IMR-90 (cell line): ENCODE measurements around the gene ERRFI1. TPM values are rescaled to one million over a fixed set of nuclear protein-coding genes. Genes with fewer than 3 reads are reported as not detected.
A peak's percentile ranks its signal among the peaks of the same experiment; 100 is the strongest.

Experiments
- ATAC-seq: fragments of 200-7000 bp; cut with Tn5 transposase; 2 replicates; pipeline ENCODE4 v1.9.1; 2020; ENCODE audit warnings: low read depth, mild to moderate bottlenecking, moderate library complexity
- BruUV-seq: library from RNA; stranded (reverse); fragments of 400-500 nt; replicated peaks from 2 replicates; lab custom pipeline; 2021; lab: Mats Ljungman, UMichigan
- CTCF ChIA-PET: fragments of 300-600 bp; formaldehyde crosslinking; extraction: SDS; loops from one replicate; lab custom pipeline; 2021; ENCODE audit warnings: antibody characterized with exemption; lab: Yijun Ruan, JAX
- POLR2A ChIA-PET: fragments of 300-600 bp; sonication (Branson Sonifier 250); formaldehyde crosslinking; loops from one replicate; lab custom pipeline; 2022; ENCODE audit warnings: antibody characterized with exemption; ENCODE audit not compliant: unreplicated experiment; lab: Charles Lee
- DNase-seq: peaks from one replicate; pipeline ENCODE4 v3.0.0; 2013
- H2AFZ ChIP-seq: replicated peaks from 2 replicates; pipeline ENCODE3; 2013; ENCODE audit warnings: low read length, mild to moderate bottlenecking; ENCODE audit not compliant: poor library complexity
- H2AK5ac ChIP-seq: 2 replicates; pipeline ENCODE4 v1.6.1; 2013; ENCODE audit warnings: low read depth, low read length, inconsistent platforms
- H2AK9ac ChIP-seq: replicated peaks from 2 replicates; pipeline ENCODE3; 2013; ENCODE audit warnings: mild to moderate bottlenecking, low read depth, low read length, moderate library complexity; ENCODE audit not compliant: poor library complexity
- H2BK120ac ChIP-seq: 2 replicates; pipeline ENCODE4 v1.6.1; 2013; ENCODE audit warnings: low read depth, low read length, inconsistent platforms
- H2BK15ac ChIP-seq: 3 replicates; pipeline ENCODE4 v1.6.1; 2013; ENCODE audit warnings: low read depth, low read length, inconsistent platforms
- H2BK20ac ChIP-seq: 2 replicates; pipeline ENCODE4 v1.6.1; 2013; ENCODE audit warnings: low read depth, mild to moderate bottlenecking, inconsistent platforms, low read length, moderate library complexity
- H2BK5ac ChIP-seq: 2 replicates; pipeline ENCODE4 v1.6.1; 2013; ENCODE audit warnings: mild to moderate bottlenecking, low read depth, low read length, inconsistent platforms; ENCODE audit not compliant: poor library complexity, severe bottlenecking
- H3K14ac ChIP-seq: replicated peaks from 2 replicates; pipeline ENCODE4 v1.6.1; 2013; ENCODE audit warnings: low read depth, low read length, inconsistent platforms
- H3K18ac ChIP-seq: 2 replicates; pipeline ENCODE4 v1.6.1; 2013; ENCODE audit warnings: low read depth, low read length, control low read depth
- H3K23ac ChIP-seq: 2 replicates; pipeline ENCODE4 v1.6.1; 2013; ENCODE audit warnings: low read depth, low read length, inconsistent platforms
- H3K27ac ChIP-seq: 2 replicates; pipeline ENCODE4 v1.5.1; 2013; ENCODE audit warnings: mild to moderate bottlenecking, control low read depth, low read length; ENCODE audit not compliant: insufficient read depth
- H3K27me3 ChIP-seq: 2 replicates; pipeline ENCODE4 v1.6.1; 2013; ENCODE audit warnings: low read length; ENCODE audit not compliant: control insufficient read depth, insufficient read depth
- H3K36me3 ChIP-seq: 2 replicates; pipeline ENCODE4 v1.6.1; 2013; ENCODE audit warnings: low read length, mixed read lengths; ENCODE audit not compliant: control insufficient read depth, insufficient read depth
- H3K4ac ChIP-seq: 2 replicates; pipeline ENCODE4 v1.6.1; 2013; ENCODE audit warnings: low read depth, low read length, inconsistent platforms
- H3K4me1 ChIP-seq: 2 replicates; pipeline ENCODE4 v1.6.1; 2013; ENCODE audit warnings: low read length, mixed read lengths; ENCODE audit not compliant: control insufficient read depth, insufficient read depth
- H3K4me2 ChIP-seq: 2 replicates; pipeline ENCODE4 v1.6.1; 2013; ENCODE audit warnings: low read depth, mild to moderate bottlenecking, control low read depth, low read length, moderate library complexity
- H3K4me3 ChIP-seq: 2 replicates; pipeline ENCODE4 v1.5.1; 2013; ENCODE audit warnings: low read depth, mild to moderate bottlenecking, control low read depth, low read length, moderate library complexity; ENCODE audit not compliant: insufficient read depth
- H3K56ac ChIP-seq: 2 replicates; pipeline ENCODE4 v1.6.1; 2013; ENCODE audit warnings: low read length, inconsistent platforms; ENCODE audit not compliant: insufficient read depth; ENCODE audit errors: extremely low read depth
- H3K79me1 ChIP-seq, 2 experiments: 2 replicates each; pipeline ENCODE4 v1.6.1; 2013; ENCODE audit warnings: low read length in 2 of 2, inconsistent platforms in 1 of 2, low read depth in 1 of 2
- H3K9ac ChIP-seq: 2 replicates; pipeline ENCODE4 v1.6.1; 2013; ENCODE audit warnings: low read depth, low read length, control low read depth
- H3K9me1 ChIP-seq: 2 replicates; pipeline ENCODE4 v1.6.1; 2013; ENCODE audit warnings: low read length, inconsistent platforms; ENCODE audit not compliant: insufficient read depth
- H3K9me3 ChIP-seq: 2 replicates; pipeline ENCODE4 v1.6.1; 2013; ENCODE audit warnings: low read length; ENCODE audit not compliant: control insufficient read depth, insufficient read depth
- H4K20me1 ChIP-seq: 2 replicates; pipeline ENCODE4 v1.6.1; 2013; ENCODE audit warnings: low read length, inconsistent platforms; ENCODE audit not compliant: insufficient read depth
- H4K5ac ChIP-seq: 2 replicates; pipeline ENCODE4 v1.6.1; 2013; ENCODE audit warnings: mild to moderate bottlenecking, low read depth, low read length, control low read depth
- H4K8ac ChIP-seq, 2 experiments: 2 replicates each; pipeline ENCODE4 v1.6.1; 2013; ENCODE audit warnings: low read depth in 2 of 2, low read length in 2 of 2, control low read depth in 1 of 2, inconsistent platforms in 1 of 2
- H4K91ac ChIP-seq: 2 replicates; pipeline ENCODE4 v1.6.1; 2013; ENCODE audit warnings: low read depth, low read length, inconsistent platforms; ENCODE audit not compliant: insufficient read depth
- CHD1 ChIP-seq: IDR thresholded peaks from 2 replicates; pipeline ENCODE4 v1.6.1; 2012; ENCODE audit warnings: low read depth, low read length, improper control_type of control experiment
- MXI1 ChIP-seq: IDR thresholded peaks from 2 replicates; pipeline ENCODE4 v1.6.1; 2012; ENCODE audit warnings: low read depth, mild to moderate bottlenecking, low read length, moderate library complexity, borderline replicate concordance
- POLR2A ChIP-seq: IDR thresholded peaks from 2 replicates; pipeline ENCODE4 v1.6.1; 2012; ENCODE audit warnings: mild to moderate bottlenecking, low read depth, low read length
- WGBS, 2 experiments: methylation state at CpG; one replicate each; pipeline versions ENCODE4 v1.1.5 to v1.1.7; 2013; ENCODE audit warnings: missing lambda C conversion rate in 2 of 2; ENCODE audit not compliant: insufficient read length in 1 of 2; ENCODE audit errors: extremely low coverage in 2 of 2; 5-methylcytosine and 5-hydroxymethylcytosine counted together
- dilution Hi-C: fragments of 300-500 bp; cut with HindIII; formaldehyde crosslinking; loops from one replicate; pipeline ENCODE4 v1.14.3; 2018; ENCODE audit warnings: low sequenced_read_pairs; ENCODE audit not compliant: unreplicated experiment
- in situ Hi-C: fragments of 300-500 bp; cut with MboI; formaldehyde crosslinking; loops from 3 replicates; pipeline ENCODE4 v1.14.3; 2019; ENCODE audit warnings: low sequenced_read_pairs, inconsistent platforms, mixed read lengths
- intact Hi-C: fragments of 100-400 bp; cut with micrococcal nuclease; formaldehyde crosslinking; loops from 2 replicates; pipeline ENCODE4 v1.10.0; 2022
- polyA plus RNA-seq, 3 experiments: library from polyadenylated mRNA; depleted of rRNA; stranded (reverse); fragments of >200 nt; gene quantifications; 2 replicates each; pipeline ENCODE4 v1.2.3, GENCODE V29; 2012; ENCODE audit warnings: low replicate concordance in 1 of 3
- total RNA-seq: library from RNA; depleted of rRNA; stranded (reverse); fragments of >200 nt; gene quantifications from 2 replicates; pipeline ENCODE4 v1.2.3, GENCODE V29; 2012

Gene ERRFI1
- total and polyA plus RNA-seq, 2 of the 4 experiments (the other 2 are of a cell fraction) = 101 to 145 TPM

- Histone ChIP-seq H3K27ac (no peak overlapping the region), H4K5ac (no peak overlapping the region), H3K27me3 (no peaks in the 10 kb centered on the region), H3K4me3 (peak overlapping the region; percentile 66), H3K4me2 (peak overlapping the region; percentile 98), H3K14ac (peak overlapping the region; percentile 72; the same call in 1 of the 2 replicates), H3K36me3 (peaks cover 3% of the 10 kb centered on the region), H3K23ac (0 out of 2 replicates have a peak overlapping the region, but pooled peaks have one; percentile 2), H2AFZ (no peak overlapping the region), H4K91ac (no peak overlapping the region), H3K18ac (peak overlapping the region; percentile 27; the same call in 1 of the 2 replicates), H4K8ac (no peak overlapping the region), H3K9me1 (peaks cover 11% of the 10 kb centered on the region), H3K4ac (no peak overlapping the region), H3K4me1 (peaks cover 18% of the 10 kb centered on the region), H2BK15ac (no peak overlapping the region), H3K9ac (peak overlapping the region; percentile 66; the same call in 1 of the 2 replicates), H2BK120ac (no peak overlapping the region), H2AK9ac (no peak overlapping the region), H2BK20ac (no peak overlapping the region), H3K79me1 (peaks cover 4 to 53% of the 10 kb centered on the region in 2 experiments; a peak in 2 of 4 replicates), H2AK5ac (no peak overlapping the region), H3K9me3 (no peaks in the 10 kb centered on the region), H2BK5ac (peak overlapping the region; percentile 25), H3K56ac (no peak overlapping the region), H4K20me1 (peaks cover 71% of the 10 kb centered on the region)
- DNase-seq = no peak
- intact Hi-C loops (loop anchor here (5.0 kb wide), 1 partner anchor 357 kb away; no protein-coding TSS in a partner anchor), in situ Hi-C loops (no loop called here), dilution Hi-C loops (loop anchor here (25.0 kb wide), 1 partner anchor 288 kb away; the partner anchor contains the start of gene SLC45A1)
- ATAC-seq = no peak
- ChIA-PET POLR2A (no interaction called here), CTCF (interaction anchor here (0.7 kb wide), 1 partner anchor 43 kb away, joined by 3 read pairs; no protein-coding TSS in a partner anchor)
- no TSS peak for BruUV-seq
- no CpG with 5 or more reads among the region's 1 CpG for WGBS, 2 experiments
- TF ChIP-seq MXI1 (no peak), POLR2A (0 out of 2 replicates have a peak, but pooled peaks have one; percentile 7), CHD1 (0 out of 2 replicates have a peak, but pooled peaks have one; percentile 28)
Measured at GRCh38 chr1:8023995-8024313, 2.2 kb downstream of the ERRFI1 start.
